Bronchial epithelial cell (primary cell): ENCODE data around the gene GPR78. TPM values are rescaled to one million over a fixed set of nuclear protein-coding genes. Genes with fewer than 3 reads are reported as not detected.

Source experiments
- DNase-seq: peaks from one replicate; pipeline ENCODE4 v3.0.0-alpha.2; 2010; ENCODE audit warnings: low read depth
- FAIRE-seq: peaks from 2 replicates; lab custom pipeline; 2011; peaks lifted over from hg19 to GRCh38; lab: Jason Lieb, UNC
- H3K27me3 ChIP-seq: 2 replicates; pipeline ENCODE4 v1.5.1; 2011; ENCODE audit warnings: low read length; ENCODE audit not compliant: control insufficient read depth, insufficient read depth
- H3K36me3 ChIP-seq: 2 replicates; pipeline ENCODE4 v1.5.1; 2011; ENCODE audit warnings: low read length; ENCODE audit not compliant: control insufficient read depth, insufficient read depth
- H3K4me3 ChIP-seq: 2 replicates; pipeline ENCODE4 v1.5.1; 2011; ENCODE audit warnings: mild to moderate bottlenecking, low read depth, low read length, control low read depth
- CTCF ChIP-seq: IDR thresholded peaks from 2 replicates; pipeline ENCODE4 v1.5.1; 2011; ENCODE audit warnings: mild to moderate bottlenecking, moderate library complexity, low read length, control low read depth, inconsistent platforms; ENCODE audit not compliant: insufficient read depth, severe bottlenecking
- total RNA-seq: library from RNA; depleted of rRNA; stranded (reverse); fragments of >200 nt; gene quantifications from 2 replicates; pipeline ENCODE4 v1.2.1, GENCODE V29; 2014

The GPR78 gene
- total RNA-seq, 1 donor from 2014 or later = under 0.01 TPM

- no peak overlapping the region for H3K4me3 ChIP-seq
- no peaks in the 10 kb centered on the region for H3K36me3 ChIP-seq
- FAIRE-seq = no peak
- TF ChIP-seq CTCF = no peak
- DNase-seq = no peak
- H3K27me3 ChIP-seq = no peaks in the 10 kb centered on the region
Observed at GRCh38 chr4:8601086-8601485, 20.9 kb downstream of the GPR78 start.

GRCh38 chr4:8601556-8601955 is 21.4 kb downstream of the GPR78 start:
- FAIRE-seq (no peak), DNase-seq (no peak)
- no peak for TF ChIP-seq CTCF
- Histone ChIP-seq H3K27me3 (no peaks in the 10 kb centered on the region), H3K4me3 (no peak overlapping the region), H3K36me3 (no peaks in the 10 kb centered on the region)

GRCh38 chr4:8602686-8603430 is 22.7 kb downstream of the GPR78 start:
- TF ChIP-seq CTCF = no peak
- FAIRE-seq = no peak
- Histone ChIP-seq H3K27me3 (no peaks in the 10 kb centered on the region), H3K36me3 (no peaks in the 10 kb centered on the region), H3K4me3 (no peak overlapping the region)
- no peak for DNase-seq

- Histone ChIP-seq H3K4me3 (no peak overlapping the region), H3K27me3 (no peaks in the 10 kb centered on the region), H3K36me3 (no peaks in the 10 kb centered on the region)
- TF ChIP-seq CTCF = no peak
- DNase-seq (no peak), FAIRE-seq (no peak)
Observed at GRCh38 chr4:8603931-8604330, 23.7 kb downstream of the GPR78 start.

GRCh38 chr4:8605289-8605688 is 25.1 kb downstream of the GPR78 start:
- H3K36me3 ChIP-seq = no peaks in the 10 kb centered on the region
- H3K4me3 ChIP-seq = no peak overlapping the region
- H3K27me3 ChIP-seq = no peaks in the 10 kb centered on the region
- TF ChIP-seq CTCF = no peak
- FAIRE-seq (peak; percentile 73), DNase-seq (no peak)

- Histone ChIP-seq H3K27me3 (no peaks in the 10 kb centered on the region), H3K4me3 (no peak overlapping the region), H3K36me3 (no peaks in the 10 kb centered on the region)
- DNase-seq (no peak), FAIRE-seq (no peak)
- TF ChIP-seq CTCF = no peak
Observed at GRCh38 chr4:8606476-8606875, 26.3 kb downstream of the GPR78 start.
